Liver (tissue), 3 donors: ENCODE measurements around the gene GAL3ST3.
A peak's percentile ranks its signal among the peaks of the same experiment; 100 is the strongest.

Experiments used
- GABPA ChIP-seq, 2 donors: IDR thresholded peaks in 1 of 2; conservative IDR thresholded peaks in 1 of 2; 2 replicates each; pipeline ENCODE4 v1.6.1; 2016; ENCODE audit warnings: antibody characterized with exemption in 2 of 2, mild to moderate bottlenecking in 1 of 2, moderate library complexity in 1 of 2
- NR2F2 ChIP-seq: IDR thresholded peaks from 2 replicates; pipeline ENCODE4 v1.6.1; 2016; ENCODE audit warnings: antibody characterized with exemption
- SP1 ChIP-seq: IDR thresholded peaks from 2 replicates; pipeline ENCODE4 v1.6.1; 2018; ENCODE audit warnings: antibody characterized with exemption, mild to moderate bottlenecking
- TAF1 ChIP-seq: conservative IDR thresholded peaks from 2 replicates; pipeline ENCODE4 v1.6.1; 2016; ENCODE audit warnings: antibody characterized with exemption, mild to moderate bottlenecking
- YY1 ChIP-seq: IDR thresholded peaks from 2 replicates; pipeline ENCODE4 v1.6.1; 2016; ENCODE audit warnings: antibody characterized with exemption, mild to moderate bottlenecking
- TF ChIP-seq, protein P1 (sequence below): fragments of 150-350 bp; IDR thresholded peaks from 2 replicates; pipeline ENCODE4 v1.5.1; 2017; ENCODE audit warnings: improper control_type of control experiment, low read depth, low read length; ENCODE audit not compliant: missing input control
- TF ChIP-seq, protein P2 (sequence below): IDR thresholded peaks from 2 replicates; pipeline ENCODE4 v1.6.1; 2016; ENCODE audit warnings: antibody characterized with exemption
- donor health status: healthy.
- donor health status: healthy.

DNA sequence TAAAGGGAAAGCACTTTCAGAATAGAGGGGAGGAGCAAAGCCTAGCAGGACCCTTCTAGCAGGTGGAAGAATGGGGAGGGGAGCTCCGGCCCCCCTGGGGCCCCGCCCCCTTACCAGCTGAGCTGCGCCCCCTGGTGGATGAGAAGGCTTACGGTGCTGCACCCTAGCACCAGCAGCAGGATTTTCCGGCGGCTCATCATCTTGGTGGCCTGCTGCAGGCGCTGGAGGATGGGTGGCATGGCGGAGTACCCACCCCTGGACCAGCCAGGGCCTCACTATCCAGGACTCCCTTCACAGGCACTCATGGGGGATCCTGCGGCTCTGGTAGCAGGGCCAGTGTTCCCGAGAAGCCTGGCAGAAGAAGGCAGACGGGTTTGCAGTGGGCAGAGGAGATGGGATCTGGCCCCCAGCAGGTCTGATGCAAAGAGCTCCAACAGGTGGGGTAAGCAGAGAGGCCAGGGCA, 3.8 kb downstream of the GAL3ST3 start:
- TF ChIP-seq, protein P1, sequence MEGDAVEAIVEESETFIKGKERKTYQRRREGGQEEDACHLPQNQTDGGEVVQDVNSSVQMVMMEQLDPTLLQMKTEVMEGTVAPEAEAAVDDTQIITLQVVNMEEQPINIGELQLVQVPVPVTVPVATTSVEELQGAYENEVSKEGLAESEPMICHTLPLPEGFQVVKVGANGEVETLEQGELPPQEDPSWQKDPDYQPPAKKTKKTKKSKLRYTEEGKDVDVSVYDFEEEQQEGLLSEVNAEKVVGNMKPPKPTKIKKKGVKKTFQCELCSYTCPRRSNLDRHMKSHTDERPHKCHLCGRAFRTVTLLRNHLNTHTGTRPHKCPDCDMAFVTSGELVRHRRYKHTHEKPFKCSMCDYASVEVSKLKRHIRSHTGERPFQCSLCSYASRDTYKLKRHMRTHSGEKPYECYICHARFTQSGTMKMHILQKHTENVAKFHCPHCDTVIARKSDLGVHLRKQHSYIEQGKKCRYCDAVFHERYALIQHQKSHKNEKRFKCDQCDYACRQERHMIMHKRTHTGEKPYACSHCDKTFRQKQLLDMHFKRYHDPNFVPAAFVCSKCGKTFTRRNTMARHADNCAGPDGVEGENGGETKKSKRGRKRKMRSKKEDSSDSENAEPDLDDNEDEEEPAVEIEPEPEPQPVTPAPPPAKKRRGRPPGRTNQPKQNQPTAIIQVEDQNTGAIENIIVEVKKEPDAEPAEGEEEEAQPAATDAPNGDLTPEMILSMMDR: peak; percentile 86
- TF ChIP-seq YY1 (no peak), SP1 (no peak), GABPA (IDR thresholded peaks at IDR 0.05 in 1 of 2, conservative IDR thresholded peaks at IDR 0.05 in 1 of 2) (no peak), TAF1 (no peak), NR2F2 (no peak)
- TF ChIP-seq, protein P2, sequence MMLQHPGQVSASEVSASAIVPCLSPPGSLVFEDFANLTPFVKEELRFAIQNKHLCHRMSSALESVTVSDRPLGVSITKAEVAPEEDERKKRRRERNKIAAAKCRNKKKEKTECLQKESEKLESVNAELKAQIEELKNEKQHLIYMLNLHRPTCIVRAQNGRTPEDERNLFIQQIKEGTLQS: no peak
